ENCODE results near the gene PRR20A.
"Not testable (repeated sequence)": the region's sequence is repeated elsewhere in the genome, so short reads cannot be mapped to it uniquely, and the experiment has no call there.

The PRR20A gene

GRCh38 chr13:57140235-57140968 lies at the start of gene PRR20A:
TSS of gene PRR20A (plus strand) at chr13:57140918. CDS start at chr13:57141305, 387 bp downstream.
- DNase-seq, result not testable (repeated sequence)

GRCh38 chr13:57114945-57115344 lies 25.8 kb upstream of the PRR20A start:
- no peak for DNase-seq

GRCh38 chr13:57123681-57124080 lies 17.0 kb upstream of the PRR20A start:
- no peak for DNase-seq

GRCh38 chr13:57128909-57129308 lies 11.8 kb upstream of the PRR20A start:
- no peak for DNase-seq

- DNase-seq, result no peak
These were observed 4.6 kb upstream of the PRR20A start for GRCh38 chr13:57136093-57136492.

- no peak for DNase-seq
These were observed 3.1 kb upstream of the PRR20A start for GRCh38 chr13:57137585-57137984.

- no peak for DNase-seq
These were observed 1.7 kb upstream of the PRR20A start for GRCh38 chr13:57138988-57139387.

- DNase-seq, result not testable (repeated sequence)
These were observed 937 bp upstream of the PRR20A start for GRCh38 chr13:57139781-57140180.

- not testable (repeated sequence) for DNase-seq
These were observed 6.5 kb downstream of the PRR20A start, which contains the start of gene PRR20B for GRCh38 chr13:57147188-57147587. TSS of gene PRR20B (plus strand) at chr13:57147488. CDS start at chr13:57147875, 387 bp downstream.

GRCh38 chr13:57148106-57148505 lies 7.4 kb downstream of the PRR20A start:
- DNase-seq, result not testable (repeated sequence)

- DNase-seq, result not testable (repeated sequence)
These were observed 13.0 kb downstream of the PRR20A start, which contains the start of gene PRR20C for GRCh38 chr13:57153761-57154160. TSS of gene PRR20C (plus strand) at chr13:57154061. CDS start at chr13:57154448, 387 bp downstream.

GRCh38 chr13:57160332-57160731 lies 19.6 kb downstream of the PRR20A start, which contains the start of gene PRR20D:
TSS of gene PRR20D (plus strand) at chr13:57160632. CDS start at chr13:57161019, 387 bp downstream.
- not testable (repeated sequence) for DNase-seq

- DNase-seq, result not testable (repeated sequence)
These were observed 26.2 kb downstream of the PRR20A start, which contains the start of gene PRR20E for GRCh38 chr13:57166897-57167296. TSS of gene PRR20E (plus strand) at chr13:57167197. CDS start at chr13:57167584, 387 bp downstream.

- no peak for DNase-seq
These were observed 50.9 kb downstream of the PRR20A start for GRCh38 chr13:57191667-57192066.

All from NCI-H187 (cell line).